IMR-90 (cell line): ENCODE results near the gene DNAH17. TPM values are rescaled to one million over a fixed set of nuclear protein-coding genes. Genes with fewer than 3 reads are reported as not detected.

Experiments used
- ATAC-seq: fragments of 200-7000 bp; cut with Tn5 transposase; 2 replicates; pipeline ENCODE4 v1.9.1; 2020; ENCODE audit warnings: low read depth, mild to moderate bottlenecking, moderate library complexity
- BruUV-seq: library from RNA; stranded (reverse); fragments of 400-500 nt; replicated peaks from 2 replicates; lab custom pipeline; 2021; lab: Mats Ljungman, UMichigan
- CTCF ChIA-PET: fragments of 300-600 bp; formaldehyde crosslinking; extraction: SDS; loops from one replicate; lab custom pipeline; 2021; ENCODE audit warnings: antibody characterized with exemption; lab: Yijun Ruan, JAX
- POLR2A ChIA-PET: fragments of 300-600 bp; sonication (Branson Sonifier 250); formaldehyde crosslinking; loops from one replicate; lab custom pipeline; 2022; ENCODE audit warnings: antibody characterized with exemption; ENCODE audit not compliant: unreplicated experiment; lab: Charles Lee
- DNase-seq: peaks from one replicate; pipeline ENCODE4 v3.0.0; 2013
- H2AFZ ChIP-seq: replicated peaks from 2 replicates; pipeline ENCODE3; 2013; ENCODE audit warnings: low read length, mild to moderate bottlenecking; ENCODE audit not compliant: poor library complexity
- H2AK5ac ChIP-seq: 2 replicates; pipeline ENCODE4 v1.6.1; 2013; ENCODE audit warnings: low read depth, low read length, inconsistent platforms
- H2AK9ac ChIP-seq: replicated peaks from 2 replicates; pipeline ENCODE3; 2013; ENCODE audit warnings: mild to moderate bottlenecking, low read depth, low read length, moderate library complexity; ENCODE audit not compliant: poor library complexity
- H2BK120ac ChIP-seq: 2 replicates; pipeline ENCODE4 v1.6.1; 2013; ENCODE audit warnings: low read depth, low read length, inconsistent platforms
- H2BK15ac ChIP-seq: 3 replicates; pipeline ENCODE4 v1.6.1; 2013; ENCODE audit warnings: low read depth, low read length, inconsistent platforms
- H2BK20ac ChIP-seq: 2 replicates; pipeline ENCODE4 v1.6.1; 2013; ENCODE audit warnings: low read depth, mild to moderate bottlenecking, inconsistent platforms, low read length, moderate library complexity
- H2BK5ac ChIP-seq: 2 replicates; pipeline ENCODE4 v1.6.1; 2013; ENCODE audit warnings: mild to moderate bottlenecking, low read depth, low read length, inconsistent platforms; ENCODE audit not compliant: poor library complexity, severe bottlenecking
- H3K14ac ChIP-seq: replicated peaks from 2 replicates; pipeline ENCODE4 v1.6.1; 2013; ENCODE audit warnings: low read depth, low read length, inconsistent platforms
- H3K18ac ChIP-seq: 2 replicates; pipeline ENCODE4 v1.6.1; 2013; ENCODE audit warnings: low read depth, low read length, control low read depth
- H3K23ac ChIP-seq: 2 replicates; pipeline ENCODE4 v1.6.1; 2013; ENCODE audit warnings: low read depth, low read length, inconsistent platforms
- H3K27ac ChIP-seq: 2 replicates; pipeline ENCODE4 v1.5.1; 2013; ENCODE audit warnings: mild to moderate bottlenecking, control low read depth, low read length; ENCODE audit not compliant: insufficient read depth
- H3K27me3 ChIP-seq: 2 replicates; pipeline ENCODE4 v1.6.1; 2013; ENCODE audit warnings: low read length; ENCODE audit not compliant: control insufficient read depth, insufficient read depth
- H3K36me3 ChIP-seq: 2 replicates; pipeline ENCODE4 v1.6.1; 2013; ENCODE audit warnings: low read length, mixed read lengths; ENCODE audit not compliant: control insufficient read depth, insufficient read depth
- H3K4ac ChIP-seq: 2 replicates; pipeline ENCODE4 v1.6.1; 2013; ENCODE audit warnings: low read depth, low read length, inconsistent platforms
- H3K4me1 ChIP-seq: 2 replicates; pipeline ENCODE4 v1.6.1; 2013; ENCODE audit warnings: low read length, mixed read lengths; ENCODE audit not compliant: control insufficient read depth, insufficient read depth
- H3K4me2 ChIP-seq: 2 replicates; pipeline ENCODE4 v1.6.1; 2013; ENCODE audit warnings: low read depth, mild to moderate bottlenecking, control low read depth, low read length, moderate library complexity
- H3K4me3 ChIP-seq: 2 replicates; pipeline ENCODE4 v1.5.1; 2013; ENCODE audit warnings: low read depth, mild to moderate bottlenecking, control low read depth, low read length, moderate library complexity; ENCODE audit not compliant: insufficient read depth
- H3K56ac ChIP-seq: 2 replicates; pipeline ENCODE4 v1.6.1; 2013; ENCODE audit warnings: low read length, inconsistent platforms; ENCODE audit not compliant: insufficient read depth; ENCODE audit errors: extremely low read depth
- H3K79me1 ChIP-seq, 2 experiments: 2 replicates each; pipeline ENCODE4 v1.6.1; 2013; ENCODE audit warnings: low read length in 2 of 2, inconsistent platforms in 1 of 2, low read depth in 1 of 2
- H3K9ac ChIP-seq: 2 replicates; pipeline ENCODE4 v1.6.1; 2013; ENCODE audit warnings: low read depth, low read length, control low read depth
- H3K9me1 ChIP-seq: 2 replicates; pipeline ENCODE4 v1.6.1; 2013; ENCODE audit warnings: low read length, inconsistent platforms; ENCODE audit not compliant: insufficient read depth
- H3K9me3 ChIP-seq: 2 replicates; pipeline ENCODE4 v1.6.1; 2013; ENCODE audit warnings: low read length; ENCODE audit not compliant: control insufficient read depth, insufficient read depth
- H4K20me1 ChIP-seq: 2 replicates; pipeline ENCODE4 v1.6.1; 2013; ENCODE audit warnings: low read length, inconsistent platforms; ENCODE audit not compliant: insufficient read depth
- H4K5ac ChIP-seq: 2 replicates; pipeline ENCODE4 v1.6.1; 2013; ENCODE audit warnings: mild to moderate bottlenecking, low read depth, low read length, control low read depth
- H4K8ac ChIP-seq, 2 experiments: 2 replicates each; pipeline ENCODE4 v1.6.1; 2013; ENCODE audit warnings: low read depth in 2 of 2, low read length in 2 of 2, control low read depth in 1 of 2, inconsistent platforms in 1 of 2
- H4K91ac ChIP-seq: 2 replicates; pipeline ENCODE4 v1.6.1; 2013; ENCODE audit warnings: low read depth, low read length, inconsistent platforms; ENCODE audit not compliant: insufficient read depth
- NFE2L2 ChIP-seq: fragments of 150-350 bp; IDR thresholded peaks from 2 replicates; pipeline ENCODE4 v1.6.1; 2016; ENCODE audit warnings: low read depth, mild to moderate bottlenecking, low read length
- WGBS, 2 experiments: methylation state at CpG; one replicate each; pipeline versions ENCODE4 v1.1.5 to v1.1.7; 2013; ENCODE audit warnings: missing lambda C conversion rate in 2 of 2; ENCODE audit not compliant: insufficient read length in 1 of 2; ENCODE audit errors: extremely low coverage in 2 of 2; 5-methylcytosine and 5-hydroxymethylcytosine counted together
- dilution Hi-C: fragments of 300-500 bp; cut with HindIII; formaldehyde crosslinking; loops from one replicate; pipeline ENCODE4 v1.14.3; 2018; ENCODE audit warnings: low sequenced_read_pairs; ENCODE audit not compliant: unreplicated experiment
- in situ Hi-C: fragments of 300-500 bp; cut with MboI; formaldehyde crosslinking; loops from 3 replicates; pipeline ENCODE4 v1.14.3; 2019; ENCODE audit warnings: low sequenced_read_pairs, inconsistent platforms, mixed read lengths
- intact Hi-C: fragments of 100-400 bp; cut with micrococcal nuclease; formaldehyde crosslinking; loops from 2 replicates; pipeline ENCODE4 v1.10.0; 2022
- polyA plus RNA-seq, 3 experiments: library from polyadenylated mRNA; depleted of rRNA; stranded (reverse); fragments of >200 nt; gene quantifications; 2 replicates each; pipeline ENCODE4 v1.2.3, GENCODE V29; 2012; ENCODE audit warnings: low replicate concordance in 1 of 3
- total RNA-seq: library from RNA; depleted of rRNA; stranded (reverse); fragments of >200 nt; gene quantifications from 2 replicates; pipeline ENCODE4 v1.2.3, GENCODE V29; 2012

DNAH17 gene
- total and polyA plus RNA-seq, 2 of the 4 experiments (the other 2 are of a cell fraction) = not detected

GRCh38 chr17:78468366-78468765, 108.8 kb downstream of the DNAH17 start:
- no peaks in the 10 kb centered on the region for H3K36me3 ChIP-seq
- H3K4ac ChIP-seq = no peak overlapping the region
- no peak overlapping the region for H4K5ac ChIP-seq
- H2AK5ac ChIP-seq = no peak overlapping the region
- H3K14ac ChIP-seq = no peak overlapping the region
- no peak overlapping the region for H3K4me2 ChIP-seq
- TF ChIP-seq NFE2L2 = no peak
- dilution Hi-C loops (no loop called here), intact Hi-C loops (no loop called here), in situ Hi-C loops (no loop called here)
- 40% methylated on average over 1 of the region's 12 CpGs; no CpG with 5 or more reads in 1 of the 2 experiments for WGBS, 2 experiments
- H3K4me1 ChIP-seq = no peaks in the 10 kb centered on the region
- H2BK15ac ChIP-seq = no peak overlapping the region
- no peak overlapping the region for H4K8ac ChIP-seq
- no peak overlapping the region for H2BK120ac ChIP-seq
- no peak for ATAC-seq
- H2AFZ ChIP-seq = no peak overlapping the region
- no peak for DNase-seq
- peaks cover 2% of the 10 kb centered on the region for H3K27me3 ChIP-seq
- no peak overlapping the region for H3K18ac ChIP-seq
- H3K9me3 ChIP-seq = peaks cover 4% of the 10 kb centered on the region; the same call in 1 of the 2 replicates
- H3K23ac ChIP-seq = no peak overlapping the region
- H2BK5ac ChIP-seq = no peak overlapping the region
- H4K91ac ChIP-seq = no peak overlapping the region
- no peak overlapping the region for H2AK9ac ChIP-seq
- no peak overlapping the region for H3K27ac ChIP-seq
- BruUV-seq = no TSS peak
- no peaks in the 10 kb centered on the region for H3K79me1 ChIP-seq
- H2BK20ac ChIP-seq = no peak overlapping the region
- no peak overlapping the region for H3K4me3 ChIP-seq
- ChIA-PET POLR2A (no interaction called here), CTCF (no interaction called here)
- no peak overlapping the region for H3K9ac ChIP-seq
- H4K20me1 ChIP-seq = no peaks in the 10 kb centered on the region; the same call in 1 of the 2 replicates
- no peaks in the 10 kb centered on the region for H3K9me1 ChIP-seq
- H3K56ac ChIP-seq = no peak overlapping the region
